HG03039 (cell line): ENCODE measurements around the gene POP7.

Source experiments
- ATAC-seq: cut with Tn5 transposase; IDR thresholded peaks from one replicate; pipeline ENCODE4 v1.9.1; 2021; ENCODE audit warnings: mild to moderate bottlenecking, moderate library complexity; ENCODE audit not compliant: unreplicated experiment

POP7 gene

DNA sequence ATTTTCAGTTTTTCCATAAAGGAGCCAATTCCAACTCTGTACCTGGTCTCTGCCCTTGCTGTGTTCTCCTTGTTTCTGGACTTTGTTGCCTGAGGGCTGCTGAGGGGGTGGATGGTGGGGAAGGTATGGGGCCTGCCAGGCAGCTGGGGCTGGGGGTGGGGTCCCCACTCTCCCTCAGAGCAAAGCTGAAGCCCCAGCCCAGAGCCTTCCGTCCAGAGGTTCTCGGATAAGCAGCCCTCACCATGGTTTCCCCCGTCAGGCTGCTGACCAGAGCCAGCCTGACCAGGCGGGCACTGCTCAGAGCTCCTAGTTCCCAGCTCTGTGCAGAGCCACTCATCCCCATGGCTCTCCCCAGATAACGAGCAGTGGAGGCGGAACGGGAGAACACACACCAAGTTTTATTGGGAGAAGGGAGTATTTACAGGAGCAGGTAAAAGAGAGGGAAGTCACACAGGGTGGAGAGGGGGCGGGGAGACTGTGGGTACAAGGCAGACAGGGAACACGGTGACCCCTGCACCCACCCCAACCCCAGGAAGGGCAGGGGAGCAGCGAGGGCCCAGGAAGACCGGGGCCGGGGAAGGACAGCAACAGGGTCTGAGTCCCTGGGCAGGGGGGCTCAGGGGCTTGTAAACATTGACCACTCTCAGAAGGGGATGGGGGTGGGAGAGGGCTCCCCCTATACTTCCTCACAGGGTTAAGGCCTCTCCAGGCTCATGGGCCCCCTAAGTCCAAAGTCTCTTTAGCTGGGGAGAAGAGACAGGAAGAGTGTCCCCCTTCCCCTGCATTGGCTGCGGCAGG is 26.6 kb upstream of the POP7 start:
- ATAC-seq: no peak

DNA sequence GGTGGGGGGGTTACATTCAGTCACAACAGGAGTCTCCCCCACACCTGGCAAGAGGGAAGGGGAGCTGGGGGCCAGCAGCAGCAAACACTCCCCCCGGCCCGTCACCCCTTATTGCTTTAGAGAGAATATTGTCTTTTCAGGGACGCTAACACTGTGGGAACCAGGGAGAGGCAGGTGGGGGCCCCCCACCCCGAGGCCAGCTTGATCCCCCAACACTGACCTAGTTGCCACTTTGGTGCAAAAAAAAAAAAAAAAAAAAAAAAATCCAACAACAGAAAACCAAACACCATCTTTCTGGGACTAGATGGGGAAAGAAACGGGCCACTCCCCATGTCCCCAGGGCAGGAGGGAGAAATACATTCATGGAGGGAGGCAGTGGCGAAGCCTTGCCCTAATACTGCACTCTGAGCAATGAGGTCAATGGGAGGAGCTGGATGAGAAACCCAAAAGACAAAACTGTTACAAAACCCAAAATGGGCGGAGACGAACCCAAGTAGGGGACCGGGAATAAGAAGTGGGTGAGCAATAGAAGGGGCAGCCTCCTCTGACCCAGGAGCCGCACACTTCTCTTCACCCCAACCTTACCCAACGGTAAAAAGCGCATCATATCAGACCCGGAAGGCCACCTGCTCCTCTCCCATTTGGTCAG is 25.9 kb upstream of the POP7 start:
- ATAC-seq: no peak

DNA sequence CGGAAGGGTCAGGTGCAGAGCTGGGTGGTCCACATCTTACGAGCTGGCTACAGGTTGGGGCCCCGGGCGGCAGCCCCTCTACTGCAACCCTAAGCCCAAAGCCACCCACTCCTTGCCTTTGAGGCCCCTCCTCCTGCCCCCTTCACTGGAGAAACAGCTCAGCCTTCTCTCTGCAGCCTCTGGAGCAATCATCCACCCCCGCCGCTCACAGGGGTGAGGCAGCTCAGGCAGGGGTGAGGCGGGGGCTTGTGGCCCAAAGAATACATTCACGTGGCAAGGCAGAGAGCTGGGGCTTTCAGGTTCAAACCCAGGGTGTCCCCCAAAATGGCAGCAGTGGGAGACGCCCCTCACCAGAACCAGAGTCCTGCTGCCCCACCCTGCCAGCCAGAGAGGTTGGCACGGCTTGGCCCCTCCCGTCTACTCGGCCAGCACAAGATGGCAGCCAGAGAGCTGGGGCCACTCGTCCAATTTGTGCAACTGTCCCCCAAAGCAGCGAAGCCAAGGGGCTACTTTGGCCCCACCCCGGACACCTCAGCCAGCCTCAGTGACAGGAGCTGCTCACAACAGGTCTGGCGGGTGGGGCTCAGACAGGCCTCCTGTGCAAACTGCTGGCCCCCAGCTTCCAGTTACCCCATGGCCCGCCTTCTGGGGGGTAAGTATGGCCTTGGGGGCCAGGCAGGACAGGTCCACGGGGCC is 25.2 kb upstream of the POP7 start:
- ATAC-seq: no peak

DNA sequence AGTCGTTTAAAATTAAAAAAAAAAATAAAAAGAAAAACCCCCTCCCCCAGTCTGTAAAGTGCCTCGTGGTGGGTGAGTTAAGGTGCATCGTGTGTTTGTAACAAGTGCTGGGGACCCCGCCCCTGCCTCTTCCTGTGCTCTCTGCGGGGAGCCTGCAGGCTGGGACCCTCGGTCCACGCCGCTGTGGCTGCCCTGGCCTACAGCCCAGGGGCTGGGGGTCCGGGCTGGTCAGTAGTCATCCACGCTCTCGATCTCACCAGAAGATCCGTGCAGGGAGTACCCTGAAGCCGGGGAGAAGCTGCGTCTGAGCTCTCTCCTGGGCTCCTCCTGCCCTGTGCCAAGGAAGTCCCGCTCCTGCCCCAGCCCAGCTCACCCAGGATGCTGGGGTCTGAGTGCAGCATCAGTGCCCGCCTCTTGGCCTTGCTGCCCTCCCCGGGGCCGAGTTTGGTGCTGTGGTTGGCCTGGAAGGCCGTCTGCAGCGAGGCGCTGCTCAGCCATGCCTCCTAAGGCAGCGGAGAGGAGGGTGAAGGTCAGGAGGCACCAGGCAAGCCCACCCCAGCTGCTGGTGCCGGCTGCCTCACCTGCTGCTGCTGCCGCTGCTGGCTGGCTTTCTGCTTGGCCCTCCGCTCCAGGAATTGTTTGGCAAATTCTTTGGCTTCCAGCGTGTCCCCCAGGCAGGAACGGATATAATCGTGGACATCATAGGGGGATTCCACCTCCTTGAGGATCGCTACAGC is 24.3 kb upstream of the POP7 start:
- ATAC-seq: no peak

DNA sequence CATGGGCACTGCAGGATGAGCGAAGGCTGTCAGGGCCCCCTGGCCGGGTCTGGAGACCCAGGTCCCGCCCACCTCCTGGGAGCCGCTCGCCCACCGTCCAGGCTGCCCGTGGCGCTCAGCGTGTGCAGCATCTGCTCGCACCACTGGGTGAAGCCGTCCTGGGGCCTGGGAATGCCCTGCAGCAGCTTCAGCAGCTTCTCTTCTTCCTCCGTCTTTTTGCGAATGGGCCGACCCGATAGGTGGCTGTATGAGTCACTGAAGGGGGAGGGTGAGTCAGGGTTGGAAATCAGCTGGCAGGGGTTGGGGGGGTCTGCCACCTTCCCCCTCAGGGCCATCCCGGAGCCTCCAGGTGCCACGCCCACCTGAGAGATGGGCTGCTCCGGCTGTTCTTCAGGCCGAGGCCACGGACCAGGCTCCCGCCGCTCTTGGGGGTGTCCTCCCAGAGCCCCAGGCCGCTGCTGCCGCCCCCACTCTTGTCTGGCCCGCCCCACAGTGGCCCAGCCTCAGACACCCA is 23.6 kb upstream of the POP7 start:
- ATAC-seq: no peak

DNA sequence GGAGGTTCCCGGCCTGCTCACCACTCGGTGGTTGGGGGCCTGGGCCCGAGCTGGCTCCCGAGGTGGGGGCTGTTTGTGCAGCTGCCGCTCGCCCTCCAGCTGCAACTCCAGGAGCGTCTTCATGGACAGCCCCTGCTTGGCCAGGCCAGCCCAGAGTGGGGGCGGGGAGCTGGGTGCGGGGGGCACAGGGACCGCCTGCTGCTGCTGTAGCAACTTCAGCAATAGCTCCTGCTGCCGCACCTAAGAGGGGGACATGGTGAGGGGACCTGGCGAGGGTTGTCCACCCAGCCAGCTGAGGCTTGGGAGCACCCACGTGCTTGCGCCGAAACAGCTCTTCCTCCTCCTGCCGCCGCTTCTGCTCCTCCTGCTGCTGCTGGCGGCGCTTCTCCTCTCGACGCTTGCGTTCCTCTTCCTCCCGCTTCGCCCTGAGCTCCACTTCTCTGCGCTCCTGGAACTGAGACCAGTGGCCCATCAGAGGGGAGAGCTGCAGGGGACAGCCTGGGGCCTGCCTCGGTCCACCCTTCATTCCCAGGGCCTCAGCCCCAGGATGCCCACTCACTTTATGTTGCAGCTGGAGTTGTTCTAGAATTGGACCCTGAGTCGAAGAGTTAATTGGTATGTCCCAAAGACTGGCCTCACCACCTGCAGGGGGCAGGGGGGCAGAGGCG is 22.8 kb upstream of the POP7 start:
- ATAC-seq: no peak

DNA sequence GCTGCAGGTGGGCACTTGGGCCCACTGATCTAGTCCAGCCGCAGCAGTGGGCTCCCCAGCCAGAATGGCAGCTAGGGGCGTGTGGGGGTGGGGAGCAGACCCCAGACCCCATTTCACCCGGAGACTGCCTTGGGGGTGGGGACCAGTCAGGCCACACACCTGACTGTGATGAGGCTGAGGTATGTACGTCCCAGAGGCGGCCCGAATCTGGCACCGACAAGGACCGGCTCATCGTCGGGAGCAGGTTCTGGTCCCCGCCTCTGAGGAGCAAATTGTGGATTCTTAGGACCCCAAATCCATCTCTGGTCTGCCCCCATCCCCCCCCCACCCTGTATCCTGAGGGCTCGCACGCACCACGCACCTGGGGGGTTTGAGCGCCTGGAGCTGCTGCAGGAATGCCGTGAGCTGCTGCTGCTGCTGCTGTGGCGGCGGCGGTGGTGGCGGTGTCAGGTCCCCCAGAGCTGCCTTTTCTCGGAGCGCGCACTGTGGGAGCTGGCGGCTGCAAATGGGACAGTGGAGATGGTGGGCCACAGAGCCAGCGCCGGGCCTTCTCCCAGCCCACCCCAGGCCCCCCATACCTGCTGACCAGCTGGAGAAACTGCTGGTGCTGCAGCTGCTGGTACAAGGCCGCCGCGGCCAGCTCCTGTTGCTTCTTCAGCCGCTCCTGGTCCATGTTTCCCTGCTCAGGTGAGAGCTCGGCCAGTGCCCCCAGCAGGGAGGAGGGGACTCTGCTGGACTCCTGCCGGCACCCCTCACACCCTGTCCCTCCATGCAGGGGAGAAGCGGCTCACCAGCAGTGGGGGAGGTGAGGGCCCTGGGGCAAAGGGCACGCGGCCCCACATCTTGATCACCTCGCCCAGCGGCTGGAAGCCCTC is 22.0 kb upstream of the POP7 start:
- ATAC-seq: no peak

DNA sequence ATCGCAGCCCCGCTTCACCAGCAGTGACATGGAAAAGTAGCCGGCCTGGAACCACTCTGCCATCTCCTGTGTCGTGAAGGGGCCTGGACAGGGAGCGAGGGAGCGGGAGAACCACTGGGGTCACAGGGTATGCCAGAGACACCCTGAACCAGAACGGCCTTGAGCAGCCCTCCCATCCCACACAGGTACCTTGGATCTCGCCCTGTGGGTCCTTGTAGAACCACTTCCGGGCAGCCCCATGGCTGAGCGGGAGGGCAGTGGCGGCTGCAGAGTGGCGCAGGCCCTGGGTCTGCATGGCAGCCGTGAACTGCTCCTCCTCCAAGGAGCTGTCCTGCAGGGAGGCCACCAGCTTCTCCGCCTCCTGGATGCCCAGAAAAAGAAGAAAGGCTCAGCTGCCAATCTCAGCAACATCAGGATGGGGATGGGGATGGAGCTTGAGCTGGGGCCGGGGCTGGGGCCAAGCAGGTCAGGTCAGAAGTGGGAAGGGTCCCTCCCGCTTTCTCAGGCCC is 21.3 kb upstream of the POP7 start:
- no peak for ATAC-seq

DNA sequence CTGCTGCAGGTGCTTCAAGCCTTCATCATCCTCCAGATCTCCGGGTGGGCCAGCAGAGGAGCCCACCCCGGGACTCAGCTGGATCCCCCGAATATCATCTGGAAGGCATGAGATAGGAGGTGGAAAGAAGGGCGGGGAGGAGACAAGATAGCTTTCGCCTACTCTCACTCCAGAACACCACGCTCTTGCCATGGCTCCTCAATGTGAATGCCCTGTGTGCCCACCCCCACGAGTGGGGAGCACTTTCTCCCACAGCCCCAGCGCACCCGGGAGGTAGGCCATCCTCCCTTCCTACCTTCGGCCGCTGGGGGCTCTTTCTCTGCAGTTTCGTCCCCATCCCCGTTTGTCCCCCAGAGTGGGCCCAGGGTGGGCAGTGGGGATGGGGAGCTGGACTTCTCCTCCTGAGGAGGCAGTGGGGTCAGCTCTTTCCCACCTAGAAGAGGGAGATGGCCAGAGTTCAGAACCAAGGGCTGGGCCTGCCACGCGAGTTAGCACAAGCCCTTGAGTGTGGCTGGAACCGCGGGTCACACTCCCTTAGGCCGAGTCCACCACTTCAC is 20.8 kb upstream of the POP7 start:
- no peak for ATAC-seq

DNA sequence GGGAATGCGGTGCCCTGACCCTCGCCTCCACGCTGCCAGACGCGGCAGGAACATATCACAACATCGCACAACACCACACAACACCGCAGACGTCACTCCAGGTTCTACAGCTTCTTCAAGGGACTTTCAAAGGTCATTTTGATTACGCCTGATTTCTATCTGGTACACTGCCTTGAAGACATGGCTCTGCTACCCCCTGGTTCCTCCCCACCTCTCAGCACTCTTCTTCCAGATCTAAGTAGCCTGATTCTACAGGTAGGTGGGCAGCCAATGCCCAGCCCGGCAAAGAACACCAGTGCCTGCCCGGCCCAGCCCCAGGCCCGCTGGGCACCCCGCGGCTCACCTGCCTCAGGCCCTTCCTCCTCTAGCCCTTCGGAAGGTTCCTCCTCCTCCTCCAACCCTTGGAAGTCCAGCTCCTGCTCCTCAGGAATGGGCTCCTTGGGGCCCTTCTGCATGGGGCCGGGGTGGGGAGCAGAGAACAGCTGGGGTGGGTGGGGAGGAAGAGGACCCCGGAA is 20.2 kb upstream of the POP7 start:
- no peak for ATAC-seq

DNA sequence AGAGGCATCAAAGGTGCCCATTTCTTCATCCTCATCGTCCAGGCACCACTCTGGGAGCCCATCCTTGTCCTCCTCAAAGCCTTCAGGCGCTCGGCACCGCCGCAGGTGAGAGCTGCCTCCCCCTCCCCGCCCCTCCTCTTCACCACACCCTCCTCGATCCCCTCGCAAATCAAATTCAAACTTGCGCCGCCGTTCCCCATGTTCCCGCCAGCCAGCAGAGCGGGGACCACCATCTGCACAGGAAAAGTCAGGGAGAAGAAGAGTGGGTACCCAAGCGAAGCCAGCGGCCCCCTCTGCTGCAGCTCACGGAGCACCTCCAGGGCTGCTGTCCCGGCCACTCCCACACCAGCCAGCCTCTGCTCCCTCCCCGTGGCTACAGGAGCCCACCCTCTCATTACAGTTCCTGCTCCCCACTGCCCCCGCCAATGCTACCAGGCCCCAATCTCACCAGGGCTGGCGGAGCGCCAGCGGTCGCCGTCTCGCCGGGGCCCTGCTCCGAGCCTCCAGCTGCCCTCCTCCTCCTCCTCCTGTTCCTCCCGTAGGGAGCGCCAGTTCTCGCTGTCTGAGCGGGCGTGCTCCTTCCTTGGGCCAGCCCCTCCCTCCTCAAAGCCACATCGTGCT is 19.6 kb upstream of the POP7 start:
- no peak for ATAC-seq

DNA sequence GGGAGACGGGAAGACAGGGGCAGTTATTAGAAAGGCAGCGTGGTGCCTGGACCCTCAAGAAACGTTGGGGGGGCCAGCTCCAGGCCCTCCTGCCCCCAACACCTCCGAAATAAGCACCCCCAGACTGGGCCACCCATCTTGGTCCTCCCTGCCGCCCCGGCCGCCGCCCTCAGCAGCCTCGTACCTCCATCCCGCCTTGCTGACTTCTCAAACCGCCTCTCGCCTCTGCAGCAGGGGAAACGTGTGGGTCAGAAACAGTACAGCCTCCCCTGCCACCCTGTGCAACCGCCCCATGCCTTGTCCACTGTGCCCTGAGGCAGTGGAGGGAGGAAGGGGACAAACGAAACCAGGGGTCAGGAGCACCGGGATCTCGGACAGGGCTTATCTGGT is 19.1 kb upstream of the POP7 start:
- no peak for ATAC-seq

DNA sequence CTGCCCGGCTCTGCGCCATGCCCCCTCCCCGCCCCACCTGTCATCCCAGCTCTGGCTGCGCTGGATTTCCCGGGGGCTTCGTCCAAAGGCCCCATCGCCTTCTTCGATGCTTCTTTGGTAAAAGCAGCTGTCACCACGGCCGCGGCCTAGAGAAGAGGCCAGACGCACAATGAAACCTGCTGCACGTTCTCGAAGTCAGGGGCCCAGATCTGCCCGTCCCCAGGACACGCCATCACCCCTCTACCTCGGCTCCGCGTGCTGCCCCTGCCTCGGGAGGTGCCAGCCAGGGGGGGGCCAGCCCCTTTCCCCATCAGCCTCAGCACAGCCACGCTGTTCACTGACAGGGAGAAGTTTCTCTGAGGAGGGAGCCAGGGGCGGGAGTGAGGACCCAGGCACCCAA is 18.7 kb upstream of the POP7 start:
- ATAC-seq: no peak

DNA sequence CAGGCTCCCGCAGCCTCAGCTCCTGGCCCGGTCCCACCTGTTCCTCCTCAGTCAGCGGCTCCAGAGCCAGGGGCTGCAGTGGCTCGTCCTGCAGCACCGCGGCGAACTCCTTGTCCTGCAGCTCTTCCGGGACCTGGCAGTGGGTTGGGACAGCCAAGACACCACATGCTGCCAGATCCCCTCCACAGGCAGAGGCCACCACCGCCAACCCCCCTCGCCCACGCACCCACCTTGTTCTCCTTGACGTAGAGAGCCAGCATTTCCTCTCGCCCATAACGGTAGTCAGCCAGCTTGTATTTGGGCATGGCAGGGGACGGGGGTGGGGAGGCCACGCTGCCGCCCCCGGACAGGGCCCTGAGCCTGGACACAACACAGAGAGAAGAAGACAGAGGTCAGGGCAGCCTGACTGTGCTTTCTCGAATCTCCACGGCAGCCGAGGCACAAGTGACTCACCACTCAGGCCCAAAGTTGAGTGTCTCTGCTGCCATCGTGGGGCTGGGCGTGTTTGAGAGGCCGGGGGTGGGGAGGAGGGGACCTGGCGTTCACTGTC is 18.1 kb upstream of the POP7 start:
- ATAC-seq: no peak

DNA sequence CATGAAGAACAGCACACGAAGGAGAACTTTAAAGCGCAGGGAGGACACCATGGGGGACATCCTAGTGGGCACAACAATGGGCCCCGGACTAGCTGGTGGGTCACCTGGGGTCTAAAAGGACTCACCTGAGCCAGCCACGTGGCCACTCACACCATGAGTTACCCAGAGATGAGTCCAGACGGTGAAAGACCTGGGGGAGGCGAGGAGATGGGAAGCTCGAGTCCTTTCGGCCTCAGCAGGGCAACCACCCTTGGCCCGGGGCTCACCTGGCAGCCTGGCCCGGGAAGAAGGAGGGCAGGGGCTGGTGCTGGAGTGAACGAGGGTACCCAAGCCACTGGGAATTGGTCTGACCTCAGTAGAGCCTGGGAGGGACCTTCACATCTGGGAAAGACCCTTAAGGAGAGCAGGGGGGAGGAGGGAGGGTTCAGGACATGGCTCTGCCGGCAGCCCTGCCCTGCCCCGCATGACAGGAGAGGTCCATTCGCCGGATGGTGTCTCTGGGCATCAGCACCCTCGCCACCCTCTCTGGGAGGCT is 17.5 kb upstream of the POP7 start:
- ATAC-seq: no peak

DNA sequence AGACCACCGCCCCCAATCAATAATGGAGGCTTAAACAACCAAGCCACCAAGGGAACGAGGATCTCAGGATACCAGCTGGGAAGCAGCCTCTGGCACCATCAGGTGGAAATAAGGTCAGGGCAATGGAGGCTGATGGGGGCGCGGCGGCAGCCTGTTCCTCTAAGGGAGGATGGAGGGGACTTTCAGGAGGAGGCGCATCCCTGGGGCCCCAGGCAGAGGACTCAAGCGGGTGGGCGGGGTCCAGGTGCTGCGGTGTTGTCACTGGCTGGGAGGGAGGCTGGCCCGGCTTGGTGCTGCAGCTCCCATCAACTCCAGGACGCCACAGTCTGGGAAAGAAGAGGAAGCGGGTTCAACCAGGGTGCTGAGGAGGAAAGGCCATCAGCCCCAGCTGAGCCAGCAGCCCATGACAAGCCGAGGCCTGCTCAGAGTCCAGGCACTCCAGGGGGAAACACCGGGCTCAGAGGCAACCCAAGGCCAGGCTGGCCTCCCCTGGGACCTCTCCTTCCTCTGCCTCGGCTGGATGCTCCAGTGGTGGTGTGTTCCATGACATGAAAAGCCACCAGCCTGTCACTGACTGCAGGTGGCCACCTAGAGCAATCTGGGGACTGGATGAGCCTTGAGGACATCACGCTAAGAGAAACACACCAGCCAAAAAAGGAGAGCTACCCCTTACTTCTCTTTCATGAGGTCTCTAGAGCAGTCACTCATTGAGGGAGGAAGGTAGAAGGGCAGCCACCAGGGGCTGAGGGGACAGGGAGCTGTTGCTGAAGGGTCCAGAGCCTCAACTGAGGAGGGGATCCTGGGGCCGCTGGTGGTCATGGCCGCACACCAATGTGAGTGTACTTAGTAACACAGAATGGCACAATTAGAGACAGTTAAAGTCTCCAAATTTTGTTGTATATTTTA is 16.4 kb upstream of the POP7 start:
- no peak for ATAC-seq
